ENCODE results near the gene DCLK2.

DCLK2 gene

DNA sequence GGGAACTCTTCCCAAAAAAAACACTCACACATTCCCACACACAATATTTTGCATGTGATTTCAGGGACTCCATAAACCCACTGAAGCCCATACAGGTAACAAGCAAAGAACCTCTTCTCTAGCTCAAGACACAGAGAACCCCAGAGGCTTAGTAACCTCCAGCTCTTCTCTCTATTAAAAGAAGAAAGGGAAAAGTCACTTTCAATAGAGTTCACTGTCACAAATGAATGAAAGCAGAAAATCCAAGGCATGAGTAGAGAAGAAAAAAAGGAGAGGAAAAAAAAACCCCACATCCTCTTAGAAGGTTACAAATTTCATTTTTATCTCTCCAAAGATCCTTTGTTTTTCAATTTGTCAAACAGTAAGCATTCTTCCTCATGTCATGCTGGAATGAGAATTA, 30.7 kb upstream of the DCLK2 start:
- Histone ChIP-seq H3K4me1 (ENCODE audit: control insufficient read depth, insufficient read depth, low read length) (no peaks in the 10 kb centered on the region), H3K27ac (ENCODE audit: low read length) (no peak overlapping the region), H3K27me3 (ENCODE audit: control insufficient read depth in 1 of 2, insufficient read depth in 2 of 2, low read length in 2 of 2) (no peaks in the 10 kb centered on the region)

DNA sequence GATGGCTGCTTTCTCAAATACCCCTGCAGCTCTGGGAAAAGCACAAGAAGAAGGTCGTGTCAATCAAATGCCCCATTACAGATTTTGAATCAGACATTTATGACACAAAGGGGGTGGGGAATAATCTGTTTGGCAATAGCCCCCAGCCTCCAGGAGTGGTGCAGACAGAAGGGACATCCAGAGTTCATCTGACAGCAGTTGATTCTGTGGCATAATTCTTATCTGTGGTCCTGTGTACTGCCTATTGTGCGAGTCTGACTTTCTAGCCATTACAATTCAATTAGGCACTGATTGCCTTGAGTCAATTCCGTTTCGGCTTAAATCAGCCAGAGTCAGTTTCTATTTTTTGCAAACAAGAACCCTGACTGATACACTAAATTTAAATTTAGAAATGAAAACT, 28.6 kb upstream of the DCLK2 start:
- no peaks in the 10 kb centered on the region for H3K36me3 ChIP-seq (ENCODE audit: control insufficient read depth in 2 of 2, insufficient read depth in 2 of 2, low read length in 2 of 2)
- H3K4me1 ChIP-seq (ENCODE audit: control insufficient read depth, insufficient read depth, low read length), result no peaks in the 10 kb centered on the region
- no peak overlapping the region for H3K9ac ChIP-seq (ENCODE audit: low read length in 2 of 2)

More for the DNA sequence above, 30.7 kb upstream of the DCLK2 start:
- Histone ChIP-seq H3K4me3 (ENCODE audit: low read length in 2 of 2) (no peak overlapping the region), H3K9me3 (ENCODE audit: control insufficient read depth in 2 of 2, low read length in 2 of 2) (no peaks in the 10 kb centered on the region), H3K9ac (ENCODE audit: low read length in 2 of 2) (no peak overlapping the region), H3K36me3 (ENCODE audit: control insufficient read depth in 2 of 2, insufficient read depth in 2 of 2, low read length in 2 of 2) (no peaks in the 10 kb centered on the region)

DNA sequence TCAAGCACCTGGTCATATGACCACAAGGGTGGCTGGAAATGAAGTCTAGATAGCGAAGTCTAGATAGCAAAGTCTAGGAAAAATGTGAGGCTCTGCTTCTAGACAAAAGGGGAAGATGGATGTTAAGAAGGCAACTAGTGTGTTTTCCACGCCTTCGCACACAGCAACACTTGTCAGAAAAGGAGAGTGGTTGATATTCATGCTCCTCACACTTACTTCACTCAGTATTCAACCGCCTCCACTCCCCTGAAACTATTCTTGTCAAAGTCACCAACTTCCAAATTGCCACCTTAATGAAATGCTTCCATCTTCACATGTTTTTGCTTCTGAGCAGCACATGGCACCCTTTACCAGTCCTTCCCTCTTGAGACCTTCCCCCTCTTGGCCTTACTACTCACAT, 27.7 kb upstream of the DCLK2 start:
- Histone ChIP-seq H3K27me3 (ENCODE audit: control insufficient read depth in 1 of 2, insufficient read depth in 2 of 2, low read length in 2 of 2) (no peaks in the 10 kb centered on the region), H3K9ac (ENCODE audit: low read length in 2 of 2) (no peak overlapping the region), H3K9me3 (ENCODE audit: control insufficient read depth in 2 of 2, low read length in 2 of 2) (no peaks in the 10 kb centered on the region), H3K27ac (ENCODE audit: low read length) (no peak overlapping the region), H3K36me3 (ENCODE audit: control insufficient read depth in 2 of 2, insufficient read depth in 2 of 2, low read length in 2 of 2) (no peaks in the 10 kb centered on the region), H3K4me3 (ENCODE audit: low read length in 2 of 2) (no peak overlapping the region), H3K4me1 (ENCODE audit: control insufficient read depth, insufficient read depth, low read length) (no peaks in the 10 kb centered on the region)

More for the DNA sequence above, 28.6 kb upstream of the DCLK2 start:
- Histone ChIP-seq H3K9me3 (ENCODE audit: control insufficient read depth in 2 of 2, low read length in 2 of 2) (no peaks in the 10 kb centered on the region), H3K27ac (ENCODE audit: low read length) (no peak overlapping the region), H3K27me3 (ENCODE audit: control insufficient read depth in 1 of 2, insufficient read depth in 2 of 2, low read length in 2 of 2) (no peaks in the 10 kb centered on the region), H3K4me3 (ENCODE audit: low read length in 2 of 2) (no peak overlapping the region)

DNA sequence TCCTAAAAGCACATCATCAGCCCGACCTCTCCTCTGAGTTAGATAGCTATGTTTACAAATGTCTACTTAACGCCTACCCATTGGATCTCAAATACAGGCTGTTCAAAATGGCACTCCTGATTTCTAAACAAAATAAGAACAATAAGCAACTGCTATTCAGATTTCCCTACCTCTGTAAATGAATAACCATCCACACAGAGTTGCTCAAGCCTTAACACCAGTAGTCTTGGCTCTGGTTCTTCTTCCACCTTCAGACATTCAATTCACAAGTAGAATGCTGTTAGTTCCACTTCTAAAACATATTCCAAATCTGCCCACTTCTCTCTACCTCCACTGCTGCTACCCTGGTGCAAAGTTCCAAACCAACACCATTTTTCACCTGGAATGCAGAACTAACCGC, 27.1 kb upstream of the DCLK2 start:
- no peak overlapping the region for H3K9ac ChIP-seq (ENCODE audit: low read length in 2 of 2)
- no peak overlapping the region for H3K4me3 ChIP-seq (ENCODE audit: low read length in 2 of 2)
- no peaks in the 10 kb centered on the region for H3K4me1 ChIP-seq (ENCODE audit: control insufficient read depth, insufficient read depth, low read length)
- no peak overlapping the region for H3K27ac ChIP-seq (ENCODE audit: low read length)
- H3K36me3 ChIP-seq (ENCODE audit: control insufficient read depth in 2 of 2, insufficient read depth in 2 of 2, low read length in 2 of 2), result no peaks in the 10 kb centered on the region
- no peaks in the 10 kb centered on the region for H3K27me3 ChIP-seq (ENCODE audit: control insufficient read depth in 1 of 2, insufficient read depth in 2 of 2, low read length in 2 of 2)
- H3K9me3 ChIP-seq (ENCODE audit: control insufficient read depth in 2 of 2, low read length in 2 of 2), result no peaks in the 10 kb centered on the region

DNA sequence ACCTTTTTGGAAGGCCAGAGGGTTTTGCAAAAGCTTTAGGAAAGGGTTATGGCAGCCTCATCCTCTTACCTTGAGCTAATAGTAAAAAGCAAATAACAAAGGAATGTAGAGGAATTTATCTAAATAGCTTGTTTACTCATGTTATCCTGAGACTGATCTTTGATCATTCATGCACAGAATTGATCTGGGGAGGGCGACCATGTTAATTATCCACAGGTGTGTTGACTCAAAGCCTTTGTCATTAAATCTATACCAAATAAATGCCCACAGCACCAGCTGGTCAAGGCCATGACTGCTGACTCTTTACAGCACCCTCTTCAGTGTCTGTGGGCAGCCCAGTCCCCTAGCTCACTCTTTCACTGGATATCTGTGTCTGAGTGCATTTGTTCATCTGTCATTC, 22.8 kb upstream of the DCLK2 start:
- Histone ChIP-seq H3K9ac (ENCODE audit: low read length in 2 of 2) (no peak overlapping the region), H3K27ac (ENCODE audit: low read length) (no peak overlapping the region), H3K27me3 (ENCODE audit: control insufficient read depth in 1 of 2, insufficient read depth in 2 of 2, low read length in 2 of 2) (no peaks in the 10 kb centered on the region), H3K36me3 (ENCODE audit: control insufficient read depth in 2 of 2, insufficient read depth in 2 of 2, low read length in 2 of 2) (no peaks in the 10 kb centered on the region), H3K9me3 (ENCODE audit: control insufficient read depth in 2 of 2, low read length in 2 of 2) (no peaks in the 10 kb centered on the region), H3K4me3 (ENCODE audit: low read length in 2 of 2) (no peak overlapping the region), H3K4me1 (ENCODE audit: control insufficient read depth, insufficient read depth, low read length) (no peaks in the 10 kb centered on the region)

DNA sequence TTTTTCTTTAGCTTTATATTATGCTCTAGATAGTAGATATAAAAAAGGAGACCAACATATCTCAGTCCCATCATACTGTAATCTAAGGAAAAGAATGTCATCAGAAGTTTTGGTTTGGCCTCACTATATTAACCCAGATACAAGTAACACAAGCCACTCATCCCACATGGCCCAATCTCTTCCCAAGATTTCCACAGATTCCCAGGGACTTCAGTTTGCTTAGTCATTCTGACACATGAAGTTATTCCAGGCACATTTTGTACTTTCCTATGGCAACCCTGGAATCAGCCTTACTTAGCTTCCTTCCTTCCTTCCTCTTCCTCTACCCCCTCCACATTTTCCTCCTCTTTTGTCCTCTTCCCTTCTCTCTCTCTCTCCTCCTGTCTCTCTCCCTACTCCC, 21.7 kb upstream of the DCLK2 start:
- Histone ChIP-seq H3K36me3 (ENCODE audit: control insufficient read depth in 2 of 2, insufficient read depth in 2 of 2, low read length in 2 of 2) (no peaks in the 10 kb centered on the region), H3K4me1 (ENCODE audit: control insufficient read depth, insufficient read depth, low read length) (no peaks in the 10 kb centered on the region), H3K9me3 (ENCODE audit: control insufficient read depth in 2 of 2, low read length in 2 of 2) (no peaks in the 10 kb centered on the region), H3K4me3 (ENCODE audit: low read length in 2 of 2) (no peak overlapping the region), H3K27ac (ENCODE audit: low read length) (no peak overlapping the region), H3K27me3 (ENCODE audit: control insufficient read depth in 1 of 2, insufficient read depth in 2 of 2, low read length in 2 of 2) (no peaks in the 10 kb centered on the region), H3K9ac (ENCODE audit: low read length in 2 of 2) (no peak overlapping the region)

DNA sequence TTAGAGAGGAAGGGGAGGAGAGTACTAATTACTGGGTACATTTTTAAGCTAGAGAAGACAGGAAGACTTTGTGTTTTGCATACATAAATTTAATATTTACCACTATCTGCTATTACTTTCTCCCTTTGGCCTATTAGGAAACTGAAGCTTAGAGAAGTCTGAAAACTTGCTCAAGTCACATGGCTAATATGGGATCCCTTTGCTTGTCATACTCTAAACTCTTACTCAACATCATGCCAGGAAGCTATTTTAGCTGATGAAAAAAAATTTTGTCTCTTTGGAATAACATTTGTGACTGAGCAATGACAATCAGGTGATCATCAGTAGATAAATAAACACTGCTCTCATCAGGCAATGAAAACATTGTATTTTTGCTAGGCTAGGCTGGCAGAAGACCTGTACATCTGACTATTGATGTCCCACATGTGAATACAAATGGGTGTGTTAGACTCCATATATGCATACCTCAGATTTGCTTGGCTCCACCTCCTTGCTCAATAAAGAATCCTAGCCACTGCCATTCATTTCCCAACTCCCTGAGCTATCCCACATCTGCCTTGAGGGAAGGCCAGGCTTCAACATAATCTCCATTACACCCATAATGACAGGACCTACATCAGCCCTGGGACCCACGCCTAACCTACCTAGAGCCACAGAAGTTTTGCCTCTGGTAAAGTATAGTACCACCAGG, 17.0 kb upstream of the DCLK2 start:
- Histone ChIP-seq H3K36me3 (ENCODE audit: control insufficient read depth in 2 of 2, insufficient read depth in 2 of 2, low read length in 2 of 2) (no peaks in the 10 kb centered on the region), H3K4me3 (ENCODE audit: low read length in 2 of 2) (no peak overlapping the region), H3K9me3 (ENCODE audit: control insufficient read depth in 2 of 2, low read length in 2 of 2) (no peaks in the 10 kb centered on the region), H3K9ac (ENCODE audit: low read length in 2 of 2) (no peak overlapping the region), H3K27ac (ENCODE audit: low read length) (no peak overlapping the region), H3K4me1 (ENCODE audit: control insufficient read depth, insufficient read depth, low read length) (no peaks in the 10 kb centered on the region), H3K27me3 (ENCODE audit: control insufficient read depth in 1 of 2, insufficient read depth in 2 of 2, low read length in 2 of 2) (no peaks in the 10 kb centered on the region)

DNA sequence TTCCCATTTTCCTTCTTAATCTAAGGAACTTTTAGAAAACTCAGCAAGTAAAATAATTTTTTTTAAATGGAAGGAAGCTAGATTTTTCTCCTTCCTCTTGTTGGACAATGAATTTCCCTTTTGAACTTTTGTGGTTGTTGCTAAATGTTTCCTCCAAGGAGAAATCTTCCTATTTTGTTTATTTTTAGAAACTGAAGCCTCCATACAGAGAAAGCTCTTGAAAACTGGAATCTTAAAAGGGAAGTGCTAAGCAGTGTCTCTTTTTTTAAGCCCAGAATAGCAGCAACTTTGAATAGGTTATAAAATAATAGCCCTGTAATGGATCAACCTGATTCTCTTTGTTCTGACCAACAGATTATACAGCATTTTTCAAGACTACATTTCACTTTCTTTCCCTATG, 15.1 kb upstream of the DCLK2 start:
- Histone ChIP-seq H3K27me3 (ENCODE audit: control insufficient read depth in 1 of 2, insufficient read depth in 2 of 2, low read length in 2 of 2) (no peaks in the 10 kb centered on the region), H3K4me1 (ENCODE audit: control insufficient read depth, insufficient read depth, low read length) (no peaks in the 10 kb centered on the region), H3K4me3 (ENCODE audit: low read length in 2 of 2) (no peak overlapping the region), H3K36me3 (ENCODE audit: control insufficient read depth in 2 of 2, insufficient read depth in 2 of 2, low read length in 2 of 2) (no peaks in the 10 kb centered on the region), H3K9me3 (ENCODE audit: control insufficient read depth in 2 of 2, low read length in 2 of 2) (no peaks in the 10 kb centered on the region), H3K9ac (ENCODE audit: low read length in 2 of 2) (no peak overlapping the region), H3K27ac (ENCODE audit: low read length) (no peak overlapping the region)

DNA sequence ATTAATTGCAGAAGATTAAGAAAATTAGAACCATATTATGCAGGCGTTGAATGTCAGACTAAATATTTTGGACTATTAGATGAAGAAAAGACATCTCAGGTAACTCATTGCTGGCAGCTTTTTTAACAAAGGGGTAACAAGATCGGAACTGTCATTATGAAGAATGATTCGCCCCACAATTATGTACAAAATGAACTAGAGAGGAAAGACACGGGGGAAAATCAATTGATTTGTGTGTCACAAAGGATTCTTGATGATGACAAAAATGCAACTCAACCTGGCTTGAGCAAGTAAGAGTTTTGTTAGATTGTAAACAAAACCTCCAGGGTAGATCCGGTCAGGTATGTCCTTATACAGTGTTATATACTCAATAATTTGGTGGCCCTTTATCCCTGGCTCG, 12.5 kb upstream of the DCLK2 start:
- H3K27ac ChIP-seq (ENCODE audit: low read length), result no peak overlapping the region
- no peaks in the 10 kb centered on the region for H3K4me1 ChIP-seq (ENCODE audit: control insufficient read depth, insufficient read depth, low read length)
- no peaks in the 10 kb centered on the region for H3K36me3 ChIP-seq (ENCODE audit: control insufficient read depth in 2 of 2, insufficient read depth in 2 of 2, low read length in 2 of 2)
- no peaks in the 10 kb centered on the region for H3K9me3 ChIP-seq (ENCODE audit: control insufficient read depth in 2 of 2, low read length in 2 of 2)
- no peak overlapping the region for H3K4me3 ChIP-seq (ENCODE audit: low read length in 2 of 2)
- no peaks in the 10 kb centered on the region for H3K27me3 ChIP-seq (ENCODE audit: control insufficient read depth in 1 of 2, insufficient read depth in 2 of 2, low read length in 2 of 2)
- no peak overlapping the region for H3K9ac ChIP-seq (ENCODE audit: low read length in 2 of 2)

DNA sequence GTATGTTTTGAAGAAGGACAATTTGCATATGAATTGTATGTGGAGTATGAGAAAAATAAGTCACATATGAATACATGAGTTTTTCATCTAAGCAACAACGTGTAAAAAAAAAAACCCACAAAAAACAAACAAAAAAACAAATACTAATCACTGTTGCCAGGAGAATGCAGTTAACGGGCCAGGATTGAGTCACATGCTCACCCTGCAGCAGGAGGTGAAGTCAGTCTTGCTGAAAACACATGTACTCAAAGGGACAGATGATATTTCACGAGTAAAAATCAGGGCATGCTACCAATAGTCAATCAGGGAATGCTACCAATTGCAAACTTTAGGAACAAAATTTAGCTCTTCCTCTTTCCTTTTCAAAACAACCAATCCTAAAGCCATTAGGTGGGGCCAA, 10.4 kb upstream of the DCLK2 start:
- Histone ChIP-seq H3K4me1 (ENCODE audit: control insufficient read depth, insufficient read depth, low read length) (no peaks in the 10 kb centered on the region), H3K9me3 (ENCODE audit: control insufficient read depth in 2 of 2, low read length in 2 of 2) (no peaks in the 10 kb centered on the region), H3K9ac (ENCODE audit: low read length in 2 of 2) (no peak overlapping the region), H3K36me3 (ENCODE audit: control insufficient read depth in 2 of 2, insufficient read depth in 2 of 2, low read length in 2 of 2) (no peaks in the 10 kb centered on the region), H3K27ac (ENCODE audit: low read length) (no peak overlapping the region), H3K27me3 (ENCODE audit: control insufficient read depth in 1 of 2, insufficient read depth in 2 of 2, low read length in 2 of 2) (no peaks in the 10 kb centered on the region), H3K4me3 (ENCODE audit: low read length in 2 of 2) (no peak overlapping the region)

DNA sequence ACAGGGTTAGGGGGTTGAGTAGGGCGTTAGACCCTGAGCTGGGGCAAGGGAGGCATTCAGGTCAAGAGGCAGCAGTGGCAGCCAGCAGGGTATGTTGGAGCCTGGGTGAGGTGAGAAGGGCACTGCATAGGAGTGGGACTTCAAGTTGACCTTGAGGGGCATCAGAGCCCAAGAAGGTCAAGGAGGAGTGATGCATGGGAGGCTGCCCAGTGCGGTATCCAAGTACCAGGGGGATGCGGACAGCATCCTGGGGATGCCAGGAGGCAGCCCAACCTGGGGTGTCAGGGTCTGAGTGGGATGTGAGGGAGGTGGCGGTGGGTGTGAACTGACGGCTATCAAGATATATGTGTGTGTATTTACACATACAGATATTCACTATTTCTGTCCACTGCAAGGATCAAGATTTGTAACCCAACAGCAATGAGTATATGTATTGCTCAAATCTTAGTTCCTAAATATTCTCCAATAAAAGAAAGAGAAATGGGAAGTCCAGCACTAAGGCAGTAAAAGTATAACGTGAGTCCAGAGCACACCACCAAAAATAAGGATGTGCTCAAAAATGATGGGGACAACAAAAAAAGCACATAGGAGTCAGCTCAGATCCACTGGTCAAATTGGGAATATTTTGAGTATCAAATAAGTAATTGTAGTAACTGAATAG, 9.8 kb upstream of the DCLK2 start:
- Histone ChIP-seq H3K36me3 (ENCODE audit: control insufficient read depth in 2 of 2, insufficient read depth in 2 of 2, low read length in 2 of 2) (no peaks in the 10 kb centered on the region), H3K27ac (ENCODE audit: low read length) (no peak overlapping the region), H3K4me1 (ENCODE audit: control insufficient read depth, insufficient read depth, low read length) (peaks cover under 1% of the 10 kb centered on the region), H3K4me3 (ENCODE audit: low read length in 2 of 2) (no peak overlapping the region), H3K9me3 (ENCODE audit: control insufficient read depth in 2 of 2, low read length in 2 of 2) (no peaks in the 10 kb centered on the region), H3K9ac (ENCODE audit: low read length in 2 of 2) (no peak overlapping the region), H3K27me3 (ENCODE audit: control insufficient read depth in 1 of 2, insufficient read depth in 2 of 2, low read length in 2 of 2) (no peaks in the 10 kb centered on the region)

Data from stomach smooth muscle (tissue), 2 donors.